Inferior parietal cortex (tissue), 1 donor: ENCODE results near the gene HEATR5A.
"Not testable (repeated sequence)": the region's sequence is repeated elsewhere in the genome, so short reads cannot be mapped to it uniquely, and the experiment has no call there.

Experiments used
- DNase-seq: peaks from one replicate; pipeline ENCODE4 v3.0.0-alpha.2; 2016; ENCODE audit errors: extremely low spot score

Gene HEATR5A

DNA sequence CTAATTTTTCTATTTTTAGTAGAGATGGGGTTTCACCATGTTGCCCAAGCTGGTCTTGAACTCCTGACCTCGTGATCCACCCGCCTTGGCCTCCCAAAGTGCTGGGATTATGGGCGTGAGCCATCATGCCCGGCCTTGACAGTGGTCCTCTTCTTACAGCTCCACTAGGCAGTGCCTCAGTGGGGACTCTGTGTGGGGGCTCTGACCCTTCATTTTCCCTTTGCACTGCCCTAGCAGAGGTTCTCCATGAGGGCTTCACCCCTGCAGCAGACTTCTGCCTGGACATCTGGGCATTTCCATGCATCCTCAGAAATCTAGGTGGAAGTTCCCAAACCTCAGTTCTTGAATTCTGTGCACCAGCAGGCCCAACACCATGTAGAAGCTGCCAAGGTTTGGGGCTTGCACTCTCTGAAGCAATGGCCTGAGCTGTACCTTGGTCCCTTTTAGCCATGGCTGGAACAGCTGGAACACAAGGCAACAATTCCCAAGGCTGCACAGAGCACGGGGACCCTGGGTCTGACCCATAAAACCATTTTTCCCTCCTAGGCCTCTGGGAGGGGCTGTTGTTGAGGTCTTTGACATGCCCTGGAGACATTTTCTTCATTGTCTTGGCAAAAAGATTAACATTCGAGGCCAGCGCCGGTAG lies 90.4 kb downstream of the HEATR5A start:
- not testable (repeated sequence) for DNase-seq

DNA sequence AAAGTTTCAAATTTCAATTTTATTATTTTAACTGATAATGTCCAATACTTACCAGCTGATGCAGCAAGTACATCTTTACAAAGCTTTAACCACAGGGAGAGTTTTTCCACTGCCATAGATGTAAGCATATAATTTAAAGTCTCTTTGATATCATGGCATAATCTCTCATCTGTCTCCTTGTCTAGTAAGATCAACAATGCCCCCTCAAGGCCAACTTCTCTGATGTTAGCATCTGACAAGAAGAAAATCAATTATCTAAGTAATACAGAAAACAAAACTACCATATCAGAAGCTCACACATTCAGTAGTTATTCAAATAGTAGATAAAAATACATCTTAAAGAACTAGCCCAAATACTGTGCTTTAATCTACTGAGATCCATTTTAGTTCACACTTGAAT lies 94.2 kb downstream of the HEATR5A start:
- no peak for DNase-seq

DNA sequence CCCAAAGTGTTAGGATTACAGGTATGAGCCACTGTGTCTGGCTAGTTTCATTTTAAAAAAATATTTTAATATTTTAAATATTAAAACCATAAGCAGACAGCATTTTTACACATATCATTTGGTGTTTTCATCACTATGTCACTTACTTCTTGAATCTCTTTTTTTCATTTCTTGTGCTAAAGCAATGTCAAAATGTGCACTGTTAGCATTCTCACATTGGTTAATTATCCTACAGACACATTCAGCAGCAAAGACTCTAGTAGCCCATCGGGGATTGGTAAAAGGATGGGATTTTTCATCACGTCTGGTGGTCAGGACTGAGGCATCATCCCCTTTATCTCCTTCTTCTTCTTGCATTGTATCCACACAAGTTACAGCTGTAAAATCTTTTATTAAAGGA lies 96.9 kb downstream of the HEATR5A start:
- no peak for DNase-seq

DNA sequence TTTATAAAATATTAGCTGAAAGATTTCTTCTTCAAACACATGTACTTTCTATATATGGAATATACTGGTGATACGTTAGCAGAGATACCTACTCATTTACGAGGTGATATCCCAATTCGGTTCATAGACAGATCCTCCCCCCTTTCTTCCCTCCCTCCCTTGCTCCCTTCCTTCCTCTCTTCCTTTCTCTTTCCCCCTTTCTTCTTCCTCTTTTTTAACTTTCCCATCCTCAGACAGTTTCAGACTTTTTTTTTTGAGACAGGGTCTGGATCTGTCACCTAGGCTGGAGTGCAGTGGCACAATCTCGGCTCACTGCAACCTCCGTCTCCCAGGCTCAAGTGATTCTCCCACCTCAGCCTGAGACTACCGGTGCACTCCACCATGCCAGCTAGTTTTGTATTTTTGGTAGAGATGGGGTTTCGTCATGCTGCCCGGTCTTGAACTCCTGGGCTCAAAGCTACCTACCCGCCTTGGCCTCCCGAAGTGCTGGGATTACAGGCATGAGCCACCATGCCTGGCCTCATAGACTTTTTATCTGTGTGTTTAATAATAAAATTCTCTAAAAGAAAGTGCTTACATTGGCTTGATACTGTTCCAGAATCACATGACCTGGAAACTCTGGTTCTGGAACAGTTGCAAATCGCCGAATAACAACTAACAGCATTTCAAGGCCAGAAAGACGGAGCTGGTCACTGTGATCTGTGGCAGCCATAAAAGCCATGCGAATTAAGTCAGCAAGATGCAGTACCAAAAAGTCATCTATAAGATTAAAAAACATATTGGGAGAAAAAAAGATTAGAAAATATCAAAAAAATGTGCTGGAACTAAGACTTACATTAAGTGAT lies 99.2 kb downstream of the HEATR5A start:
- DNase-seq, result no peak

DNA sequence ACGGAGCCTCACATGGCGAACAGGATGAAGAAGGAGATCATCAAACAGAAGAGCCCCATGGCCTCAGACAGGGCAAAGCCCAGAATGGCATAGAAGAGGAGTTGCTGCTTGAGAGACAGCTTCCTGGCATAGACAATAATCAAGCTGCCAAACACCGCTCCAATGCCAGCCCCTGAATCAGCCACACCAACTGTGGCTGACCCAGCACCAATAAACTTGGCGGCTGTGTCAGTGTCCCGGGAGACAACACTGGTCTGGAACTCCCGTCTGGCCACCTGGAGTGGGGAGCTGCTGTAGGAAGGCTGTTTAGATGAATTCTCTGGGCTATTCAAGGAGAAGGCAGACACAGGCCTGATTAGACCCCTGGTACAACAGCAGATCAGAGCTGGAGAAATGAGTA lies 100.1 kb downstream of the HEATR5A start:
- DNase-seq, result no peak

DNA sequence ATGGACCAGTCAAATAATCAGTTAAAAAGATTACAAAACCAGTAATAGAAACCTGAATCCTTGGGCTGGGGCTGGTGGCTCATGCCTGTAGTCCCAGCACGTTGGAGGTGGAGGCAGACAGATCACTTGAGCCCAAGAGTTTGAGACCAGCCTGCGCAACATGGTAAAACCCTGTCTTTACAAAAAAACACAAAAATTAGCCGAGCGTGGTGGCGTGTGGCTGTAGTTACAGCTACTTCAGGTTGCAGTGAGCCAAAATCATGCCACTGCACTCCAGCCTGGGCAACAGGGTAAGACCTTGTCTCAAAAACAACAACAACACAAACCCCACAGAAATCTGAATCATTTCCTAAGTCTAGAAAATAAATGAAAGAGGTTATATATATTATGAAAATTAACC lies 100.6 kb downstream of the HEATR5A start:
- DNase-seq, result no peak

DNA sequence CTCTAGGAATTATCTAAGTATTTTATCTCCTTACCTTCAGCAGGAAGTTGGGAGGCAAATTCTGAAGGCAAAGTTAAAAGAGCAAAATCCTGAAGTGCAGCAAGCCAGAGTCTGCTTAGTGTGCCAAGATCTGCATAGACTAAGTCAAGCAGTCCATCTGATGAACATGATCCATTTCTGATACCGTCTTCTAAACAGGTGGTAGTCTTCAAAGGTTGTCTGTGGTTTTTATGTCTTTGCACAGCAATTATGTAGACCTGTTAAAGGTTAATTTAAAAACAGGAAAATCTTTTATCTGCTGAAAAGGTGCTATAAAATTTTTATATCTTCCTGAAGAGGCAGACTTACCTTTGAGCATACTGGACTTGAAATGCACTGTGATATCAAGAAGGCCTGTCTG lies 107.4 kb downstream of the HEATR5A start:
- no peak for DNase-seq

DNA sequence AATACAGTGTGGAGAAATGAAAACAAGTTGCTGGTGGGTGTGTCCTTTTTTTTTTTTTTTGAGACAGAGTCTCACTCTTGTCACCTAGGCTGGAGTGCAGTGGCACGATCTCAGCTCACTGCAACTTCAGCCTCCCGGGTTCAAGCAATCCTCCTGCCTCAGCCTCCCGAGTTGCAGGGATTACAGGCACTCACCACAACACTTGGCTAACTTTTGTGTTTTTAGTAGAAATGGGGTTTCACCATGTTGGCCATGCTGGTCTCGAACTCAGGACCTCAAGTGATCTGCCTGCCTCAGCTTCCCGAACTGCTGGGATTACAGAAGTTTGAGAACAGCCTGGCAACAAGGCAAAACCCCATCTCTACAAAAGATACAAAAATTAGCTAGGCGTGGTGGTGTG lies 108.0 kb downstream of the HEATR5A start:
- DNase-seq, result not testable (repeated sequence)

DNA sequence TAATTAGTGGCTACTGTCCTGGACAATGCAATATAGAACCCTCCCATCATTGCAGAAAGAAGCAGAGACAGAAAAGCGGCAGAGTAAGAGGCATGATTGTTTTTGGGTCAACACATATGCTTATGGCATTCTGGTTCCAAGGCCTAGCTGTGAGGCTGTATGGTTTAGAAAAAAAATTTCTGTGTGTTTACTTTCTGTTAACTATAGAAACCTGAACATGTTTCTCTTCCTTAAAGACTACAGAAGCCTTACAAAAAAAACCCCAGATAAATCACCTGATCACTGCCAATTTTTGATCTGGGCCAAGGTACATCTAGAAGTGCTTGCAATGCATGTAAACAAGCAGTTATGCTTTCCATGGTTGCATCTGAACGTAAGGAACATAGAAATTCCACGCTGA lies 112.7 kb downstream of the HEATR5A start:
- DNase-seq, result no peak

DNA sequence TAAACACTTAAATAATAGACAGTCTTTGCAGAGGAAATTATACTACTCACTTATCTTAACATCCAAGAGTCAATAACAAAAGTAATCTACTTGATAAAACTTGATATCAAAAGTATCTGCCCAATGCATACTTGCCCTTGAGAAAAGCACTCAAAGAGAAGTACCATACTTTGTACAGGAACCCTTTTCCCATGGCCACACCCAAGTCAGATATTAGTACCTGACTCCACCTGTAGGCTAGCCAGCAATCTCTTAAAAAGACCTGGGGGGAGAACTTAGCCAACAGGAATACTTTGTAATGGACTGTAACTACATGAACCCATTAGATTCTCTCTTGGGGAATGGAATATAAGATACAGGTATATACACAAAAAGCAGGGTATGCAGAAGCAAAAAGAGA lies 113.2 kb downstream of the HEATR5A start:
- DNase-seq, result no peak

DNA sequence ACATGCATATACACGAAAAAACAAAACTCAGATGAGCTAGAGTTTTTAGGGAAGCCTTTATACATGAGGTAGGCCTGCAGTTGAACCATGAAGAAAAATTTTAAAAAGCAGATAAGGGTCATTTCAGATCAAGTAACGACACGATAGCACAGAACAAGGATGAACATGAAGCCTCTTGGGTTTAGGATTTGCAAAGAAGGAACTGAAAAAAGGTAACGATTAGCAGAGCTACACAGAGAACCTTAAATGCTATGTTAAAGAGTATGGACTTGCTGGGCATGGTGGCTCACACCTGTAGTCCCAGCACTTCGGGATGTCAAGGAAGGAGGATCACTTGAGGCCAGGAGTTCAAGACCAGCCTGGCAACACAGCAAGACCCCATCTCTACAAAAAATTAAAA lies 116.7 kb downstream of the HEATR5A start:
- no peak for DNase-seq

DNA sequence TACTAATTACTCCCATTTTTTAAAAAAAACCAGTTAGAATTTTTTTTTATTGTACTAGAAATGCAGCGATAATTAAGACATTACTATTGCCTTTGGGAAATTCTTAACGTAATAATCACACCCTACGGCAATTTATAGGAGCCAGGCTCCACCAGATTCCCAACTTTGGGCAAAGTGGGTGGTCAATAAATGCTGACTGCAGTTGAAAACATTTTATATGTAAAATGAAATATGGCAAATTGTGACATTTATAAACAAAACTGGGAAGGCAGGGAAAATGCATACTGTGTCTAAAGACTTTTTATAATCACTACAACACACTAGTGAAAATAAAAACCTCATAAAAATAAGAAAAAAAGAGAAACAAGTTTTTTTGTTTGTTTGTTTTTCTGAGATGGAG lies 119.5 kb downstream of the HEATR5A start:
- no peak for DNase-seq

DNA sequence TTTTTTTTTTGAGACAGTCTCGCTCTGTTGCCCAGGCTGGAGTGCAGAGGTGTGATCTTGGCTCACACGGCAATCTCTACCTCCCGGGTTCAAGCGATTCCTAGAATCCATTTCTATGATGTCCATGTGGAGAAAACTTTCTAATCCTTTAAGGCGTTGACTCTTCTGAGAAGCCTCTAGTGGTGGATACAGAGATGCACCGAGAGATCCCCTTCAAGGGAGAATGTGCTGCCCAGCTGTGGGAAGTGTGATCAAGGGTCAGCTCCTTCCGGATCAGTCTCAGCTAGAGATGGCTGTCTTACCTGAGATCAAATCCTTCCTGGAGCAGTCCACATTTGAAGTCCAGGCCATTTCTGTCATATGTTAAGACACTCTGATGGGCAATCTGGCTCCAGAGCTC lies 120.1 kb downstream of the HEATR5A start:
- DNase-seq, result no peak

DNA sequence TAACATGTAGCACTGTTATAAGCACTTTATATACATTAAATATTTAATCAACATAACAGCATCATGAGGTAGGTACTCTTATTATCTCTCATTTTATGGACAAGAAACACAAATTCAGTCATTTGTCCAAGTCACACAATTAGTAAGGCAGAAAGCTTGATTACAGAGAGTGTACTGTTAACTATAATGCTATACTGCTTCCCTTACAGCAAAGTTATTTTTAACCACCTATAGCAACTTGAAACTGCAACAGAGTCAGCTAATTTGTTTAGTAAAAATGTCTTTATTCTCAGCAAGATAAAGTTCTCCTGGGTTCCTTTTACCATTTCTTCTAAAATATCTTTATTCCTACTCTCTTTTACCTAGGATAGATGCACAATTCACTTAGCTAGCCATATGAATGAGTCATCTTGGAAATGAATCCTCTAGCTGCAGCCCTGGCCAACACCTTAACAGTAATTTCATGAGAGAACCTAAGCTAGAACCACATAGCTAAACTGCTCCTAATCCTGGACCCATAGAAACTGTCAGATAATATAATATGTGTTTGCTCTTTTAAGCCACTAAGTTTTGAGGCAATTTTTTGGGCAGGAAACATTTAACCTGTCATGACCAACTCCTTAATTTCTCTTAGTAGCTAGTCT lies 122.5 kb downstream of the HEATR5A start:
- DNase-seq, result no peak

DNA sequence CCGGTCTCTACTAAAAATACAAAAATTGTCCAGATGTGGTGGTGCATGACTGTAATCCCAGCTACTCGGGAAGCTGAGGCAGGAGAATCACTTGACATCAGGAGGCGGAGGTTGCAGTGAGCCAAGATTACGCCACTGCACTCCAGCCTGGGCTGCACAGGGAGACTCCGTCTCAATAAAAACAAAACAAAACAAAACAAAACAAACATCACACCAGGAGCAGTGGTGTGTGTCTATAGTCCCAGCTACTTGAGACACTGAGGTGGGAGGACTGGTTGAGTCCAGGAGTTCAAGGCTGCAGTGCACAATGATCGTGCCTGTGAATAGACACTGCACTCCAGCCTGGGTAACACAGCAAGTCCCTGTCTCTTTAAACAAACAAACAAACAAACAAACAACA lies 123.2 kb downstream of the HEATR5A start:
- no peak for DNase-seq

DNA sequence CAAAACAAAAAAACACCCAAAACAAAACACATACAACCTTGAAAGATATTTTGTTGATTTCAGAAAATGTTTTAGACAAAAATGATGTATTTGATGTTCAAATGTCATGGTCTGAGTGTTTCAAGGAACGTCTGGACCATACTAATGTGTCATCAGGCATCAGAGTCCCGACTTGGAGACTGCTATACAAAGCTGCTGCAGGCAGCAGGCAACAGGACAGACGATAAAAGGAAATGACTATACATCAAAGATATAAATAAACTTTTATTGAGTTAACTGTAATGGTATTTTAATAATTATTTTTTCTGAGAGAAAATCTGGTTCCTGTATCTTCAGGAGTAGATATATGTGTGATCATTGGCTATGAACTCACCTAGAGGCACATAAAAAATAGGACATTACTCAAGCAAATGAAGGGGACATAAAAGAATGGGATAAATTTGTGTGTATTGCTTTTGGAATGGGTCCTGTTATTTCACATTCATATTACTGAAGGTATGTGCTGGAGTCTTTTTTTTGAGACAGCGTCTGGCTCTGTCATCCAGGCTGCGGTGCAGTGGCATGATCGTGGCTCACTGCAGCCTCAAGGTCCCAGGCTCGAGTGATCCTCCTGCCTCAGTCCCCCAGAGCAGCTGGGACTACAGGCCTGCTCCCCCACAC lies 125.5 kb downstream of the HEATR5A start:
- no peak for DNase-seq

DNA sequence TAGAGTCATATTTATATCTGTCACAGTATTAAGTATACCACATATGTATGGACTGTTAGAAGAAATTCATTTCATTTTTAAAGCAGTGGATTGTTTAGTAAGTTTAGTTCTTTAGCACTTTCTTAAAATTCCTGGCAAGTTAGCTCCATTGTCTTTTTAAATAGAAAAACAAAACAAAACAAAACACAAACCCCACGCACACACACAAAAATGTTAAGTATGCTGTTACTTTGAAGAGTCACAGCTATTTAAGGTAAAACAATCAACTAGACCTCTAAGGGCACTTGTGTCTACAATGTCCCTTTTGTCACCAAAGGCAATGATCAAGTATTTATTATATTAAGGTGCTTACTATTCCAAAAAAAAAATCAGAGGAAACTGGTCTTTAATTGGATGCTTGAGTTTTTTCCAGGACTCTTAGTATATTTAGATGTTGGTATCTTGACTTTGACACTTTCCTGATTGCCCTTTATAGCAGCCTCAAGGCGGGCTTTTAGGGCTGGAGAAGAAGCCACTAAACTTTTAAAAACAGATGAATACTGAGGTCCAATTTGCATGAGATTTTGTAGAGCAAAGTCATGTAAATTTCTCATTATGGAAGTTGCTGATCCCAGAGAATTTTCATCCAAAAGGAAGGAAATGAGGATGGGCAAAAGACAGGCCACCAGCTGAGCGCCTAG lies 127.3 kb downstream of the HEATR5A start:
- DNase-seq, result no peak

DNA sequence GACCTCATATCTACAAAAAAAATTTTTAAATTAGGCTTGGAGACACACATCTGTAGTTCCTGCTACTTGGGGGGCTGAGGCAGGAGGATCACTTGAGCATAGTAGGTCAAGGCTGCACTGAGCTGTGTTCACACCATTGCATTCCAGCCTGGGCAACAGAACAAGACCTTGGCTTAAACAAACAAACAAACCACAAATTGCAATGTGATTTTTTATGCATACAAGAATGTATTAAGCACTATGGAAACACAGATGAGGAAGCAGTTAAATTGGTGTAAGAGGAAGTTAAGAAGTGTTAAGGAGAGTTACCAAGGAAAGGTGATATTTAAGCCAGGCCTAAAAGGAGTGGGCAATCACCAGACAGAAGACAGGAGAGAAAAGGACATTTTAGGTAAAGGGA lies 129.1 kb downstream of the HEATR5A start:
- DNase-seq, result no peak

DNA sequence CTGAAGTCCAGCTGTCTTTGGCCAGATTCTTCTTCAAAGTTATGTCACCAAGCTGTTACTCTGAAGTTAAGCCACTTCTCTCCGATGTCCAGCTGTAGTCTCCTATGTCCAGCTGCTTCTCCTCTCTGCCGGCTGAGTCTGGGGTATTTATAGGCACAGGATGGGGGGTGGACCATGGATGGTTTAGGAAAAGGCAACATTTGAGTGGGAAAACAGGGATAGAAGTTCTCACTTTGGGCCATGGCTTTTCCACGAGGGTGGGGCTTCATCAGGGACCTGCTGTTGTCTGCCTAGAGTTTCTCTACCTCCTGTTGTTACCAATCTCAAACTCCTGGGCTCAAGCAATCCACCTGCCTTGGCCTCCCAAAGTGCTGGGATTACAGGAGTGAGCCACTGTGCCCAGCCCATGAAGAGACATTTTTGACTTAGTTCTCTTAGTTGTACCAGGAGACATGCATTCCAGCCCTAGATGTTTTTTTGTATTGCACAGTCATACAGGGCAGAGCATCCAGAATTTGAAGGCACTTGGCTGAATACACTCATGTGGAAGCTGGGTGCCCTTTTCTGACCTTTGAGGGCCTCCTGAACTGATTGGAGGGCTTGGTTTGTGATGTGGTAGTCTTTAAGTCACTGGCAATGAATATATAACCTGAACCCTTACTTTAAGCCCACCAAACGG lies 132.9 kb downstream of the HEATR5A start:
- no peak for DNase-seq

DNA sequence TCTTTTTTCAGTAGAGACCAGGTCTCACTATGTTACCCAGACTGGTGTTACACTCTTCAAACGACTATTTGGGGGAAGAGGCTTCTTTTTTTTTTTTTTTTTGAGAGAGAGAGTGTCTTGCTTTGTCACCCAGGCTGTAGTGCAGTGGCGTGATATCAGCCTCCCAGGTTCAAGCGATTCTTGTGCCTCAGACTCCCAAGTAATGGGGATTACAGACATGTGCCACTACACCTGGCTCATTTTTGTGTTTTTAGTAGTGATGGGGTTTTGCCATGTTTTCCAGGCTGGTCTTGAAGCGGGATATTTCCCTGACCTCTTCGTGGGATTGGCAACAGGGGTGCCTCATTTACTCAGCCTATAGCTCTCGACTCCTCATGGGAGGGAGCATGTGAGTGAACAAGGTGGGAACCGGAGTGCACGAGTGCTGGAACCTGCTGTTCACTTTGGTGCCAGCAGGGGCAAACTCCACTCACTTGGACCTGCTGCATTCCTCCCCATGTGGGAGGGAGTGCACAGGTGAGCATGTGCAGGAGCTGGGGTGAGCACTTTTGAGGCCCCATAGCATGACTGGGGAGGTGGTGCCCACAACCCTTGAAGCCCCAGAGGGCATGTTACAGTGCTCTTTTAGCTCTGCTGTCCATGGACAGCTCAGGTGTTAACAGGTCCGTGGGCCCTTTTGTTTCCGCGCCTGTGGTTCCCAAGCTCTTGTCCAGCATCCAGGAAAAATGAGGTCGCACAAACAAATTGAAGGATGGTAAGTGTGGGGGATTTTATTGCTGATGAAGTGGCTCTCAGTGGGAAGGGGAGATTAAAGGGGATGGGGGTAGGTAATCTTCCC lies 133.7 kb downstream of the HEATR5A start:
- DNase-seq, result no peak
